GM12875 (cell line): ENCODE data around the gene PNKP.

Source experiments
- H3K4me3 ChIP-seq: one replicate; pipeline ENCODE4 v1.5.1; 2011; ENCODE audit warnings: low read depth, low read length, control low read depth
- TF ChIP-seq, protein P1 (sequence below): IDR thresholded peaks from 2 replicates; pipeline ENCODE4 v1.5.1; 2011; ENCODE audit warnings: low read depth, mild to moderate bottlenecking, control low read depth, inconsistent platforms, low read length, moderate library complexity, borderline replicate concordance; ENCODE audit not compliant: insufficient read depth

The PNKP gene

DNA sequence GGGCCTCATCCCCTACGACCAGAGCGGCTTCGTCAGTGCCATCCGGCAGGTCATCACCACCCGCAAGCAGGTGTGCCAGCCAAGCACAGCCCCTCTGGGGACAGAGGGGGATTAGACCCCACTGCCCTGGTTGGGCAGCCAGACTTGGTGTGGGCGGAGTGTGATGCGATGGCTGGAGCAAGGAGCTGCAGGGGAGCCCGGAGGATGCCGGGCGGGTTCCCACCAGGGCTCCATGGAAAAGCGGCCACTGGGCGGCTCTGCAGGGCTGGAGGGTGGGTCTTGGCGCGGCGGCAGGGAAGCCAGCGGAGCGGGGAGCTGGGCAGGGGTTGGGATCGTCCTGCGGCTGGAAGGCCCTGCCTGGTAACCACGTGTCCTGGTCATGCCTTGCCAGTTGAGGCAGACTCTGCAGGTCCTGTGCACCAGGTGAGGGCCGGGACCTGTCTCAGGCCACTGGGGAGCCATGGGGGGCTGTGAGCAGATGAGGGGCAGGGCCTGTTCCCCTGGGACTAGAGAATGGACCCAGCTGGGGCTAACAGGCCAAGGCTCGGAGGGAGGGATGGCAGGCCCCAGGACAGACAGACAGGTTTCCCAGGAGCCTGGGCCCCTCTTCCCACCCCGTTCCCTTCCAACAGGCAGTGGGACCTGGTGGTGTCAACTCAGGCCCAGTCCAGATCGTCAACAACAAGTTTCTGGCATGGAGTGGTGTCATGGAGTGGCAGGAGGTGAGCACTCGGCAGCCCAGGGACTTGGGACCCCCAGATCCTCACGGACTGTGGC, 10.1 kb downstream of the PNKP start:
- H3K4me3 ChIP-seq: no peak overlapping the region
- TF ChIP-seq, protein P1, sequence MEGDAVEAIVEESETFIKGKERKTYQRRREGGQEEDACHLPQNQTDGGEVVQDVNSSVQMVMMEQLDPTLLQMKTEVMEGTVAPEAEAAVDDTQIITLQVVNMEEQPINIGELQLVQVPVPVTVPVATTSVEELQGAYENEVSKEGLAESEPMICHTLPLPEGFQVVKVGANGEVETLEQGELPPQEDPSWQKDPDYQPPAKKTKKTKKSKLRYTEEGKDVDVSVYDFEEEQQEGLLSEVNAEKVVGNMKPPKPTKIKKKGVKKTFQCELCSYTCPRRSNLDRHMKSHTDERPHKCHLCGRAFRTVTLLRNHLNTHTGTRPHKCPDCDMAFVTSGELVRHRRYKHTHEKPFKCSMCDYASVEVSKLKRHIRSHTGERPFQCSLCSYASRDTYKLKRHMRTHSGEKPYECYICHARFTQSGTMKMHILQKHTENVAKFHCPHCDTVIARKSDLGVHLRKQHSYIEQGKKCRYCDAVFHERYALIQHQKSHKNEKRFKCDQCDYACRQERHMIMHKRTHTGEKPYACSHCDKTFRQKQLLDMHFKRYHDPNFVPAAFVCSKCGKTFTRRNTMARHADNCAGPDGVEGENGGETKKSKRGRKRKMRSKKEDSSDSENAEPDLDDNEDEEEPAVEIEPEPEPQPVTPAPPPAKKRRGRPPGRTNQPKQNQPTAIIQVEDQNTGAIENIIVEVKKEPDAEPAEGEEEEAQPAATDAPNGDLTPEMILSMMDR: no peak

DNA sequence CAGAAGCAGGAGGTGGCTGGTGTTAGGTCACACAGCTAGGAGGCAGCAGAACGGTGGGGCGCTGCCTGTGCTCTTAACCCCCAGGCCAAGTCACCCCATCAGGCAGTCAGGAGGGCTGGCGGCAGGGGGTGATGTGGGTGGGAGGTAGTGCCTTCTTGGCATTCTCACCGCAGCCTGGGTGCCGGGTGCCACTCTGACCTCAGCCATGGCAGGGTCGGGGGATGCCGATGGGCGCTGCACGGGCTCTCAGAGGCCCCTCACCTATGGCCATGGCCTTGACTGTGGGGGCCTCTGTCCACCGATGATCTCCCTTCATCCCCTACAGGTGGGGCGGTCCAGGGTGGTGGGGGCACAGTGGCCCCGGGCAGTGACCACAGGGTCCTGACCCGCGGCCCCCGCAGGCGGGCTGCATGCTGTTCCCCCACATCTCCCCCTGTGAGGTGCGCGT, 10.8 kb downstream of the PNKP start:
- TF ChIP-seq, protein P1: no peak
- H3K4me3 ChIP-seq: no peak overlapping the region

DNA sequence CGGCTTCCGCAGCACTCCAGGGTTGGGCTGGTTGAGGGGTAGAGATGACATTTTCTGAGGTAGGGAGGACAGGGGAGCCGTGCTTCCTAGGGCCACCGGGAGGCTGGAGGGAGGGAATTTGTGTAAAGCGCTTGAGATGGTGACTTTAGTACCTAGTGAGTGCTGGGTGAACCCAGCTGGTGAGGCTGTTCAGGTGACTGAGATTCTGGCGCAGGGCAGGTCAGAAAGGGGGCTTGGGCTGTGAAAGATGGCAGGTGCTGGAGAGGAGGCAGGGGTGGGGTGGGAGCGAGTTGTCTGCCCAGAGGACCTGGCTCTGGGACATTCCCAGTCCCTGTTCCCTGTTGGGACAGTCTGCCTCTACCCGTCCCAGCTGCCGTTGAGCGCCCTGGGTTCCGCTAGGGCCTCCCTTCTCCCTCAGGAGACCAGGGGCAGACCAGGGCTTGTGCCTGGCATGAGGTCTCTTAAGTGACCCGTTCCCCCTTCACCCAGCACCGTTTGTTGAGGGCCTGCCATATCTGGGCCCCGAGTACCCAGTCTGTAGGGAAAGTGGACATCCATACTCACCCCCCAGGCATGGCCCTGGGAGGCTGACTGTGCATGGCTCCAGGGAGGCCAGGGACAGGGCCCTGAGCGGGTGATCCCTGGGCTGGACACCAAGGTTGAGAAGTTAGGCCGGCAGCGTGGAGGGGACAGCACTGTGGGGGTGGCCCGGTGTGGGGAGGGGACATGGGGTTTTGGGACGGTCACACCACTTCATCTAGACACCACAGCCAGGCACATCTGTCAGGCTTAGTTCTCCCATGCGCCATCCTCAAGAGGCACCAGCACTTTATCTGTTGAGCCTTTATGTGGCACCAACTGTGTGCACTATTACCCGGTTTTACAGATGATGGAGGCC, 11.5 kb downstream of the PNKP start:
- TF ChIP-seq, protein P1: no peak
- H3K4me3 ChIP-seq: no peak overlapping the region

DNA sequence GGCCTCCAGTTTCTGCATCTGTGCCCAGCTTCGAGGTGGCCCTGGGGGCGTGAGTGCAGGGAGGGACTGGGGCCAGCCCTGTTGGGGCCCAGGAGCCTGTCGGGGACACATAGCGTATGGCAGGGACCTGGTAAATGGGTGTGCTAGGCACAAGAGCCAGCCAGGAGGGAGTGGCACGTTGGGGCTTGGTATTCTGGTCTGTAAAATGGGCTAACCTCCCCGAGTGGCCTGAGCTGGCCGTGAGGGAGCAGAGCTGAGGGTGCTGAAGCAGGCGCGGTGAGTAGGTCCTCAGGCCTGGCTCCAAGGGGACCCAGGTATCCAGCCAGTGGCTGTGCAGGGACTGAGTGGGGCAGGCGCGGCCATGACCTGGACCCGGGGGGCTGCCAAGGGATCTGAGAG, 12.1 kb downstream of the PNKP start:
- TF ChIP-seq, protein P1: no peak
- H3K4me3 ChIP-seq: no peak overlapping the region

DNA sequence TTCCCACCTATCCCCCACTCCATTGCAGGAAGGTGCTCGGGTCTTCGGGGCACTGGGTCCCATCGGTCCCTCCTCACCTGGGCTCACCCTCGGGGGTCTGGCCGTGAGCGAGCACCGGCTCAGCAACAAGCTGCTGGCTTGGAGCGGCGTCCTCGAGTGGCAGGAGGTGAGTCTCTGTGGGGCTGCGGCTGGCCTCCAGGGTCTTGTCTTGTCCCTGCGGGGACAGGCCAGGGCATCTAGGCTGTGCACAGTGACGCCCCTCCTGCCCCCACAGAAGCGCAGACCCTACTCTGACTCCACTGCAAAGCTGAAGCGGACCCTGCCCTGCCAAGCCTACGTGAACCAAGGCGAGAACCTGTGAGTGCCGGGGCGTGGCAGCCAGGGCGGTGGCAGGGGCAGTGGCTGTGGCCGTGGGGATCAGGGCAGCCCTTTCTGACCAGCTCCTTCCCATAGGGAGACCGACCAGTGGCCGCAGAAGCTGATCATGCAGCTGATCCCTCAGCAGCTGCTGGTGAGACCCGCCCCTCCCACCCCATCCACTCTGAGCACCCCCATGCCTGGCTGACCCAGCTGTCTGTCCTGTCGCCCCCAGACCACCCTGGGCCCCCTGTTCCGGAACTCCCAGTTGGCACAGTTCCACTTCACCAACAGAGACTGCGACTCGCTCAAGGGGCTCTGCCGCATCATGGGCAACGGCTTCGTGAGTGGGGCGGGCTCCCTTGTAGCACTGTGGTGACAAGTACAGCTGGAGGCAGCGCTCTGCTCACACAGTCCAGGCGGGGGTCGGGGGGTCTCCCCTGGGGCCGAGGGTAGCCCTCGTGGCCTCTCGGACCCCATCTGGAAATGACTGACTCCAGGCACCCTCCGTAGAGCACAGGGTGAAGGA, 12.8 kb downstream of the PNKP start:
- TF ChIP-seq, protein P1: no peak
- H3K4me3 ChIP-seq: no peak overlapping the region

DNA sequence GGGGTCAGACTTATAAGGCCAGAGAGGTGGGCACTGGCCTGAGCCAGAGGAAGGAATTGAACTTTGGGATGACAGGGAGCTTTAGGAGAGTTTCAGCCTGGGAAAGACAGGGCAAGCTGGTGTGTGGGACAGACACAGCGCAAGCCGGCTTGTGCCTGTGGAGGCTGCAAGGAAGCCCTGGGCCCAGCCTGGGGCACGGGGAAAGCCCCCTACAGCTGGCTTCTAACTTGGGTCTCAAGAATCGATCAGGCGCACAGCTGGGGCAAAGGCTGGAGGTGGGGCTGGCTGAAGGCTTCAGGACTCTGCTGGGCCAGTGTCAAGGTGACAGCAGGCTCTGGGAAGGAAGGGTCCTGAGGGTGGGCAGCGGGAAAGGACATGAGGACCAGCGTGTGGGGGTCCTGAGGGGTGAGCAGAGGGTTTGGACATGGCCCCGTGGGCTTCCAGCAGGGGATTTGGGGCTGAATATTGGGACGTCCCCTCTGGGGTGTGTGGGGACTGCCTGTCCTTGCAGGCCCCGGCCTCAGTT, 13.5 kb downstream of the PNKP start:
- H3K4me3 ChIP-seq: no peak overlapping the region
- TF ChIP-seq, protein P1: no peak
